ENCODE results near the gene TMEM267. TPM values are rescaled to one million over a fixed set of nuclear protein-coding genes. Genes with fewer than 3 reads are reported as not detected.

Gene TMEM267
- total and polyA plus RNA-seq, 2 of the 8 experiments (the other 6 are each of a cell fraction or from before 2014, with no cell fraction given), result 4.8 to 6.2 TPM

GRCh38 chr5:43484106-43484849, 613 bp upstream of the TMEM267 start:
- H2AFZ ChIP-seq (ENCODE audit: low read length), result peak overlapping the region; percentile 82
- peak overlapping the region; percentile 96 for H4K8ac ChIP-seq (ENCODE audit: extremely low read depth, insufficient read depth, low read length)
- no peak overlapping the region for H2BK15ac ChIP-seq (ENCODE audit: low read length)
- H3K4me1 ChIP-seq (replicated peaks in 1 of 4; ENCODE audit: control insufficient read depth in 3 of 4, insufficient read depth in 4 of 4, low read length in 3 of 4), result no peaks in the 10 kb centered on the region; a peak in 2 of 7 replicates
- no peak overlapping the region for H3K14ac ChIP-seq (ENCODE audit: insufficient read length)
- peak overlapping the region; percentile 28 to 84 for H3K4me2 ChIP-seq (ENCODE audit: insufficient read depth in 1 of 2, low read depth in 2 of 2, low read length in 2 of 2)
- no peaks in the 10 kb centered on the region for H3K9me3 ChIP-seq (ENCODE audit: insufficient read depth in 2 of 2, low read depth in 1 of 2, low read length in 1 of 2)
- DNase-seq (ENCODE audit: low read depth in 1 of 2, low spot score in 2 of 2), result peak; percentile 47 to 88
- no peak overlapping the region for H3K23ac ChIP-seq (ENCODE audit: insufficient read length)
- peak overlapping the region; percentile 90 for H3K56ac ChIP-seq (replicated peaks; ENCODE audit: insufficient read length, low read depth, low read length)
- H2BK5ac ChIP-seq (ENCODE audit: low read depth, low read length), result peak overlapping the region; percentile 67
- H2BK120ac ChIP-seq (replicated peaks; ENCODE audit: low read depth, low read length), result peak overlapping the region; percentile 43
- H3K36me3 ChIP-seq (ENCODE audit: control insufficient read depth in 2 of 4, insufficient read depth in 4 of 4, low read length in 3 of 4), result peaks cover 0 to 8% (median 0%) of the 10 kb centered on the region in 4 experiments; a peak in 1 of 8 replicates
- CTCF ChIA-PET (ENCODE audit: partially characterized antibody), result interaction anchor here (0.7 to 3.6 kb wide), 34 partner anchors 8 to 1243 kb away, joined by 3 to 32 read pairs (median 4); partner anchors contain the start of genes C5orf34, CCL28, HMGCS1 and NIM1K
- H2BK12ac ChIP-seq (ENCODE audit: low read depth, low read length), result no peak overlapping the region
- no peak for FAIRE-seq
- 7% methylated on average over 32 of the region's 32 CpGs; no CpG with 5 or more reads in 1 of the 2 experiments for WGBS, 2 experiments (ENCODE audit: extremely low coverage in 1 of 2, insufficient coverage in 1 of 2, insufficient read length in 1 of 2, insufficient replicate concordance in 2 of 2, low coverage in 1 of 2, low lambda C conversion rate in 2 of 2, missing lambda C conversion rate in 1 of 2)
- no peaks in the 10 kb centered on the region; the same call in 1 of the 2 replicates for H3K23me2 ChIP-seq (ENCODE audit: low read depth, low read length)
- POLR2A ChIA-PET (ENCODE audit: partially characterized antibody), result interaction anchor here (0.5 to 2.4 kb wide), 31 partner anchors 8 to 1988 kb away, joined by 3 to 23 read pairs (median 4); partner anchors contain the start of genes C5orf34, HMGCS1, NNT and ZNF131
- no peaks in the 10 kb centered on the region for H3K27me3 ChIP-seq (replicated peaks in 1 of 4; ENCODE audit: control insufficient read depth in 3 of 4, extremely low read depth in 1 of 4, insufficient read depth in 3 of 4, low read length in 3 of 4)
- H4K91ac ChIP-seq (replicated peaks; ENCODE audit: insufficient read length, low read length), result peak overlapping the region; percentile 65
- peaks cover 0 to 9% of the 10 kb centered on the region in 2 experiments; a peak in 2 of 4 replicates for H3K79me2 ChIP-seq (ENCODE audit: control insufficient read depth in 1 of 2, insufficient read depth in 2 of 2, low read length in 2 of 2)
- peak overlapping the region; percentile 92 for H3K27ac ChIP-seq (ENCODE audit: low read depth, low read length)
- H2BK20ac ChIP-seq (ENCODE audit: low read length), result no peak overlapping the region
- H3K4ac ChIP-seq (replicated peaks; ENCODE audit: insufficient read length, low read depth, low read length), result peak overlapping the region; percentile 91
- peak overlapping the region; percentile 71 to 92 (median 84) for H3K9ac ChIP-seq (replicated peaks in 1 of 4; ENCODE audit: extremely low read depth in 1 of 4, low read depth in 3 of 4, low read length in 3 of 4)
- H4K20me1 ChIP-seq (replicated peaks in 1 of 2; ENCODE audit: control insufficient read depth in 1 of 2, insufficient read depth in 2 of 2, low read length in 2 of 2), result no peaks in the 10 kb centered on the region
- peak overlapping the region; percentile 75 for H3K18ac ChIP-seq (ENCODE audit: extremely low read depth, low read length)
- no peak overlapping the region for H2AK5ac ChIP-seq (ENCODE audit: low read depth, low read length)
- peak overlapping the region; percentile 68 to 91 (median 89) for H3K4me3 ChIP-seq (ENCODE audit: extremely low read depth in 1 of 4, insufficient read depth in 2 of 4, low read depth in 3 of 4, low read length in 4 of 4)
- peak overlapping the region; percentile 91 for H4K5ac ChIP-seq (ENCODE audit: insufficient read length, low read depth, low read length)
- H3K79me1 ChIP-seq (ENCODE audit: low read depth, low read length), result no peaks in the 10 kb centered on the region
- TF ChIP-seq SP2 (IDR thresholded peaks at IDR 0.05; ENCODE audit: low read length) (no peak), HDAC6 (IDR thresholded peaks at IDR 0.05; ENCODE audit: low read depth, low read length) (no peak), SP1 (IDR thresholded peaks at IDR 0.05; ENCODE audit: low read depth, low read length) (no peak), SIRT6 (IDR thresholded peaks at IDR 0.05; ENCODE audit: low read length) (no peak), GTF2F1 (IDR thresholded peaks at IDR 0.05; ENCODE audit: borderline replicate concordance, low read depth, low read length) (no peak), PHF8 (conservative IDR thresholded peaks at IDR 0.05; ENCODE audit: low read depth, low read length) (peak; percentile 56)
- TF ChIP-seq, protein P1, sequence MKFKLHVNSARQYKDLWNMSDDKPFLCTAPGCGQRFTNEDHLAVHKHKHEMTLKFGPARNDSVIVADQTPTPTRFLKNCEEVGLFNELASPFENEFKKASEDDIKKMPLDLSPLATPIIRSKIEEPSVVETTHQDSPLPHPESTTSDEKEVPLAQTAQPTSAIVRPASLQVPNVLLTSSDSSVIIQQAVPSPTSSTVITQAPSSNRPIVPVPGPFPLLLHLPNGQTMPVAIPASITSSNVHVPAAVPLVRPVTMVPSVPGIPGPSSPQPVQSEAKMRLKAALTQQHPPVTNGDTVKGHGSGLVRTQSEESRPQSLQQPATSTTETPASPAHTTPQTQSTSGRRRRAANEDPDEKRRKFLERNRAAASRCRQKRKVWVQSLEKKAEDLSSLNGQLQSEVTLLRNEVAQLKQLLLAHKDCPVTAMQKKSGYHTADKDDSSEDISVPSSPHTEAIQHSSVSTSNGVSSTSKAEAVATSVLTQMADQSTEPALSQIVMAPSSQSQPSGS (IDR thresholded peaks at IDR 0.05; ENCODE audit: low read length), result no peak
- TF ChIP-seq, protein P2, sequence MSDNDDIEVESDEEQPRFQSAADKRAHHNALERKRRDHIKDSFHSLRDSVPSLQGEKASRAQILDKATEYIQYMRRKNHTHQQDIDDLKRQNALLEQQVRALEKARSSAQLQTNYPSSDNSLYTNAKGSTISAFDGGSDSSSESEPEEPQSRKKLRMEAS (IDR thresholded peaks at IDR 0.05), result no peak; the same call in 1 of the 2 replicates
- TF ChIP-seq, protein P3, sequence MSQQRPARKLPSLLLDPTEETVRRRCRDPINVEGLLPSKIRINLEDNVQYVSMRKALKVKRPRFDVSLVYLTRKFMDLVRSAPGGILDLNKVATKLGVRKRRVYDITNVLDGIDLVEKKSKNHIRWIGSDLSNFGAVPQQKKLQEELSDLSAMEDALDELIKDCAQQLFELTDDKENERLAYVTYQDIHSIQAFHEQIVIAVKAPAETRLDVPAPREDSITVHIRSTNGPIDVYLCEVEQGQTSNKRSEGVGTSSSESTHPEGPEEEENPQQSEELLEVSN (IDR thresholded peaks at IDR 0.05), result no peak; the same call in 1 of the 2 replicates

All from H1 (cell line).